ENCODE results near the gene SLC39A3. TPM values are rescaled to one million over a fixed set of nuclear protein-coding genes. Genes with fewer than 3 reads are reported as not detected.
A peak's percentile ranks its signal among the peaks of the same experiment; 100 is the strongest.

Gene SLC39A3
- total and polyA plus RNA-seq, 2 of the 8 experiments (the other 6 are each of a cell fraction or from before 2014, with no cell fraction given), result 33.0 to 52.9 TPM

DNA sequence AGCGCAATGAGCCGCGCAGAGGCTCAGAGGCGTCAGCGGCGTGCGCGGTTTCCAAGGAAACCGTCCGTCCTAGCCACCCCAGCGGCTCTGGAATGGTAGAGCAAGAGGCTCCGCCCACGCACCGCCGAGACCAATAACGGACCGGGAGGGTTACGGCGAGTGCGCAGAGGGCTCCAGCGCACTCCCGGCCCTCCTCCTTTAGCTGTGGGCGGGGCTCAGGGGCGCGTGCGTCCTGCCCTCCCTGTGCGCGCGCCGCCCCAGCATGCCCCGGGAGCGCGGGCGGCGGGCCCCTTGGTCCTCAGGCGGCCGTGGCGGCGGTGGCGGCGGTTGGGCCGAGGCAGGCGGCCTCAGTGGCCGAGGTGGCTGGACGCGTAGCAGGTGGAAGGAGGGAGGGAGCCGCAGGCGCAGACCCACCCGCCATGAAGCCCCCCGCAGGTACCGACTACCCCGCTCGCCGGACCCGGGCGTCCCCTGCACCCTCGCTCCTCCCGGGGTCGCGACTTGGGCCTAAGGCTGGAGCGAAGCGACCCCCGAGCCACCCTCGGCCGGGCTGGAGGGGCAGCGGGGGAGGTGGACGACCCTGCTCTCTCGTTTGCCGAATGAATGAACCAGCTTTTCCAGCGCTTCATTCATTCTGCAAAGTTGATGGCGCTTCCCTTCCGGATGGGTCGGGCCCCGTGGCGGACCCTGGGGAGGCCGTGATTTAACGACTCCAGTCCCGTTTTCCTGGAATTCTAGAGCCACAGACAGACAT lies 45.6 kb upstream of the SLC39A3 start, which contains the start of gene THOP1 (continued):
- no peak for TF ChIP-seq ZNF274 (IDR thresholded peaks at IDR 0.05; ENCODE audit: borderline replicate concordance, extremely low read depth, low read length)
- TF ChIP-seq CBX5 (IDR thresholded peaks at IDR 0.05; ENCODE audit: low read depth, low read length), result no peak
- TF ChIP-seq, protein P1, sequence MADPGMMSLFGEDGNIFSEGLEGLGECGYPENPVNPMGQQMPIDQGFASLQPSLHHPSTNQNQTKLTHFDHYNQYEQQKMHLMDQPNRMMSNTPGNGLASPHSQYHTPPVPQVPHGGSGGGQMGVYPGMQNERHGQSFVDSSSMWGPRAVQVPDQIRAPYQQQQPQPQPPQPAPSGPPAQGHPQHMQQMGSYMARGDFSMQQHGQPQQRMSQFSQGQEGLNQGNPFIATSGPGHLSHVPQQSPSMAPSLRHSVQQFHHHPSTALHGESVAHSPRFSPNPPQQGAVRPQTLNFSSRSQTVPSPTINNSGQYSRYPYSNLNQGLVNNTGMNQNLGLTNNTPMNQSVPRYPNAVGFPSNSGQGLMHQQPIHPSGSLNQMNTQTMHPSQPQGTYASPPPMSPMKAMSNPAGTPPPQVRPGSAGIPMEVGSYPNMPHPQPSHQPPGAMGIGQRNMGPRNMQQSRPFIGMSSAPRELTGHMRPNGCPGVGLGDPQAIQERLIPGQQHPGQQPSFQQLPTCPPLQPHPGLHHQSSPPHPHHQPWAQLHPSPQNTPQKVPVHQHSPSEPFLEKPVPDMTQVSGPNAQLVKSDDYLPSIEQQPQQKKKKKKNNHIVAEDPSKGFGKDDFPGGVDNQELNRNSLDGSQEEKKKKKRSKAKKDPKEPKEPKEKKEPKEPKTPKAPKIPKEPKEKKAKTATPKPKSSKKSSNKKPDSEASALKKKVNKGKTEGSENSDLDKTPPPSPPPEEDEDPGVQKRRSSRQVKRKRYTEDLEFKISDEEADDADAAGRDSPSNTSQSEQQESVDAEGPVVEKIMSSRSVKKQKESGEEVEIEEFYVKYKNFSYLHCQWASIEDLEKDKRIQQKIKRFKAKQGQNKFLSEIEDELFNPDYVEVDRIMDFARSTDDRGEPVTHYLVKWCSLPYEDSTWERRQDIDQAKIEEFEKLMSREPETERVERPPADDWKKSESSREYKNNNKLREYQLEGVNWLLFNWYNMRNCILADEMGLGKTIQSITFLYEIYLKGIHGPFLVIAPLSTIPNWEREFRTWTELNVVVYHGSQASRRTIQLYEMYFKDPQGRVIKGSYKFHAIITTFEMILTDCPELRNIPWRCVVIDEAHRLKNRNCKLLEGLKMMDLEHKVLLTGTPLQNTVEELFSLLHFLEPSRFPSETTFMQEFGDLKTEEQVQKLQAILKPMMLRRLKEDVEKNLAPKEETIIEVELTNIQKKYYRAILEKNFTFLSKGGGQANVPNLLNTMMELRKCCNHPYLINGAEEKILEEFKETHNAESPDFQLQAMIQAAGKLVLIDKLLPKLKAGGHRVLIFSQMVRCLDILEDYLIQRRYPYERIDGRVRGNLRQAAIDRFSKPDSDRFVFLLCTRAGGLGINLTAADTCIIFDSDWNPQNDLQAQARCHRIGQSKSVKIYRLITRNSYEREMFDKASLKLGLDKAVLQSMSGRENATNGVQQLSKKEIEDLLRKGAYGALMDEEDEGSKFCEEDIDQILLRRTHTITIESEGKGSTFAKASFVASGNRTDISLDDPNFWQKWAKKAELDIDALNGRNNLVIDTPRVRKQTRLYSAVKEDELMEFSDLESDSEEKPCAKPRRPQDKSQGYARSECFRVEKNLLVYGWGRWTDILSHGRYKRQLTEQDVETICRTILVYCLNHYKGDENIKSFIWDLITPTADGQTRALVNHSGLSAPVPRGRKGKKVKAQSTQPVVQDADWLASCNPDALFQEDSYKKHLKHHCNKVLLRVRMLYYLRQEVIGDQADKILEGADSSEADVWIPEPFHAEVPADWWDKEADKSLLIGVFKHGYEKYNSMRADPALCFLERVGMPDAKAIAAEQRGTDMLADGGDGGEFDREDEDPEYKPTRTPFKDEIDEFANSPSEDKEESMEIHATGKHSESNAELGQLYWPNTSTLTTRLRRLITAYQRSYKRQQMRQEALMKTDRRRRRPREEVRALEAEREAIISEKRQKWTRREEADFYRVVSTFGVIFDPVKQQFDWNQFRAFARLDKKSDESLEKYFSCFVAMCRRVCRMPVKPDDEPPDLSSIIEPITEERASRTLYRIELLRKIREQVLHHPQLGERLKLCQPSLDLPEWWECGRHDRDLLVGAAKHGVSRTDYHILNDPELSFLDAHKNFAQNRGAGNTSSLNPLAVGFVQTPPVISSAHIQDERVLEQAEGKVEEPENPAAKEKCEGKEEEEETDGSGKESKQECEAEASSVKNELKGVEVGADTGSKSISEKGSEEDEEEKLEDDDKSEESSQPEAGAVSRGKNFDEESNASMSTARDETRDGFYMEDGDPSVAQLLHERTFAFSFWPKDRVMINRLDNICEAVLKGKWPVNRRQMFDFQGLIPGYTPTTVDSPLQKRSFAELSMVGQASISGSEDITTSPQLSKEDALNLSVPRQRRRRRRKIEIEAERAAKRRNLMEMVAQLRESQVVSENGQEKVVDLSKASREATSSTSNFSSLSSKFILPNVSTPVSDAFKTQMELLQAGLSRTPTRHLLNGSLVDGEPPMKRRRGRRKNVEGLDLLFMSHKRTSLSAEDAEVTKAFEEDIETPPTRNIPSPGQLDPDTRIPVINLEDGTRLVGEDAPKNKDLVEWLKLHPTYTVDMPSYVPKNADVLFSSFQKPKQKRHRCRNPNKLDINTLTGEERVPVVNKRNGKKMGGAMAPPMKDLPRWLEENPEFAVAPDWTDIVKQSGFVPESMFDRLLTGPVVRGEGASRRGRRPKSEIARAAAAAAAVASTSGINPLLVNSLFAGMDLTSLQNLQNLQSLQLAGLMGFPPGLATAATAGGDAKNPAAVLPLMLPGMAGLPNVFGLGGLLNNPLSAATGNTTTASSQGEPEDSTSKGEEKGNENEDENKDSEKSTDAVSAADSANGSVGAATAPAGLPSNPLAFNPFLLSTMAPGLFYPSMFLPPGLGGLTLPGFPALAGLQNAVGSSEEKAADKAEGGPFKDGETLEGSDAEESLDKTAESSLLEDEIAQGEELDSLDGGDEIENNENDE (IDR thresholded peaks at IDR 0.05; ENCODE audit: insufficient replicate concordance, low read length), result no peak
- no peak for TF ChIP-seq CBX8 (IDR thresholded peaks at IDR 0.05; ENCODE audit: borderline replicate concordance, low read depth, low read length)
- no peak for TF ChIP-seq RNF2 (IDR thresholded peaks at IDR 0.05; ENCODE audit: borderline replicate concordance, low read depth, low read length, missing control alignments, poor library complexity, severe bottlenecking)
- 0 out of 2 replicates have a peak, but pooled peaks have one; percentile 14 for TF ChIP-seq SP1 (IDR thresholded peaks at IDR 0.05; ENCODE audit: low read depth, low read length)
- TF ChIP-seq MAFK (IDR thresholded peaks at IDR 0.05; ENCODE audit: low read depth, low read length), result no peak
- TF ChIP-seq TCF12 (IDR thresholded peaks at IDR 0.05; ENCODE audit: low read depth, low read length), result no peak
- TF ChIP-seq TAF1 (IDR thresholded peaks at IDR 0.05; ENCODE audit: low read depth, low read length), result peak; percentile 79
- no peak for TF ChIP-seq SIRT6 (IDR thresholded peaks at IDR 0.05; ENCODE audit: low read length)
- TF ChIP-seq YY1 (IDR thresholded peaks at IDR 0.05; ENCODE audit: low read depth, low read length), result no peak

Data from H1 (cell line).